ENCODE measurements around the gene ARPC4.

The ARPC4 gene

GRCh38 chr3:9757427-9757826 is 35.5 kb upstream of the ARPC4 start (continued):
- TF ChIP-seq, protein P1, sequence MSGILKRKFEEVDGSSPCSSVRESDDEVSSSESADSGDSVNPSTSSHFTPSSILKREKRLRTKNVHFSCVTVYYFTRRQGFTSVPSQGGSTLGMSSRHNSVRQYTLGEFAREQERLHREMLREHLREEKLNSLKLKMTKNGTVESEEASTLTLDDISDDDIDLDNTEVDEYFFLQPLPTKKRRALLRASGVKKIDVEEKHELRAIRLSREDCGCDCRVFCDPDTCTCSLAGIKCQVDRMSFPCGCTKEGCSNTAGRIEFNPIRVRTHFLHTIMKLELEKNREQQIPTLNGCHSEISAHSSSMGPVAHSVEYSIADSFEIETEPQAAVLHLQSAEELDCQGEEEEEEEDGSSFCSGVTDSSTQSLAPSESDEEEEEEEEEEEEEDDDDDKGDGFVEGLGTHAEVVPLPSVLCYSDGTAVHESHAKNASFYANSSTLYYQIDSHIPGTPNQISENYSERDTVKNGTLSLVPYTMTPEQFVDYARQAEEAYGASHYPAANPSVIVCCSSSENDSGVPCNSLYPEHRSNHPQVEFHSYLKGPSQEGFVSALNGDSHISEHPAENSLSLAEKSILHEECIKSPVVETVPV (CRISPR knock-in tag; IDR thresholded peaks at IDR 0.05), result no peak
- TF ChIP-seq ZFP3 (CRISPR knock-in tag; IDR thresholded peaks at IDR 0.05), result no peak
- no peak for TF ChIP-seq ZNF565 (CRISPR knock-in tag; conservative IDR thresholded peaks at IDR 0.05; ENCODE audit: low read depth)
- no peak for TF ChIP-seq OSR1 (CRISPR knock-in tag; IDR thresholded peaks at IDR 0.05)
- no peak for TF ChIP-seq ESRRG (CRISPR knock-in tag; IDR thresholded peaks at IDR 0.05)
- TF ChIP-seq TCF4 (CRISPR knock-in tag; IDR thresholded peaks at IDR 0.05; ENCODE audit: borderline replicate concordance), result no peak
- no peak for TF ChIP-seq ZNF8 (CRISPR knock-in tag; IDR thresholded peaks at IDR 0.05)
- TF ChIP-seq ISL1 (CRISPR knock-in tag; IDR thresholded peaks at IDR 0.05), result no peak
- TF ChIP-seq ZC3H10 (CRISPR knock-in tag; IDR thresholded peaks at IDR 0.05), result no peak
- TF ChIP-seq BACH2 (CRISPR knock-in tag; IDR thresholded peaks at IDR 0.05; ENCODE audit: borderline replicate concordance), result no peak
- no peak for TF ChIP-seq SNAI2 (CRISPR knock-in tag; IDR thresholded peaks at IDR 0.05)

- no peak for ATAC-seq
- no peak for TF ChIP-seq SNAI2 (CRISPR knock-in tag; IDR thresholded peaks at IDR 0.05)
- no peak for TF ChIP-seq TCF4 (CRISPR knock-in tag; IDR thresholded peaks at IDR 0.05; ENCODE audit: borderline replicate concordance)
- TF ChIP-seq ZNF8 (CRISPR knock-in tag; IDR thresholded peaks at IDR 0.05), result no peak
- TF ChIP-seq PPARA (CRISPR knock-in tag; IDR thresholded peaks at IDR 0.05; ENCODE audit: borderline replicate concordance), result no peak
- TF ChIP-seq OSR1 (CRISPR knock-in tag; IDR thresholded peaks at IDR 0.05), result no peak
- TF ChIP-seq ISL1 (CRISPR knock-in tag; IDR thresholded peaks at IDR 0.05), result no peak
- TF ChIP-seq POU6F1 (CRISPR knock-in tag; IDR thresholded peaks at IDR 0.05; ENCODE audit: borderline replicate concordance, low read depth), result no peak
- TF ChIP-seq ZC3H10 (CRISPR knock-in tag; IDR thresholded peaks at IDR 0.05), result no peak
- TF ChIP-seq, protein P1 (CRISPR knock-in tag; IDR thresholded peaks at IDR 0.05), result no peak
- TF ChIP-seq ZNF565 (CRISPR knock-in tag; conservative IDR thresholded peaks at IDR 0.05; ENCODE audit: low read depth), result no peak
Observed at GRCh38 chr3:9760779-9761505, 31.9 kb upstream of the ARPC4 start.

DNA sequence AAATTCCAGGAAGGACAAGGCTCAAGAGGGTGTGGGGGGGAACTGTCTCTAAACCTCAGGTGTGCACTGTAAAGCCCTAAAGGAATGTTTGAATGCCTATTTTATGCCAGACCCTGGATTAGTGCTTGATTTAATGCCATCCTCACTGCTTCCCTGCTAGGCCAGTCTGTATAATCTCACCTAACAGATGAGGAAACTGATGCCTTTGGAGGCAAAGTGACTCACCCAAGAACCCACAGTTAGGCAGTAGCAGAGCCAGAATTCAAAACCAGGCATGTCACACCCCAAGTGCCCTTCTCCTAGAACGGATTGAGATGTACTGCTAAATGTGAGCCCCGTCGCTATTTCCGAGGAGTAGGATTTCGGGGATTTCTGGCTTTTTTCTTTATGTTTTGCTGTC is 31.0 kb upstream of the ARPC4 start:
- ATAC-seq, result no peak; the same call in 2 of the 3 replicates
- TF ChIP-seq ARNTL (CRISPR knock-in tag; IDR thresholded peaks at IDR 0.05; ENCODE audit: borderline replicate concordance, low read depth), result no peak
- no peak for TF ChIP-seq TOX (CRISPR knock-in tag; IDR thresholded peaks at IDR 0.05; ENCODE audit: borderline replicate concordance)
- TF ChIP-seq POU6F1 (CRISPR knock-in tag; IDR thresholded peaks at IDR 0.05; ENCODE audit: borderline replicate concordance, low read depth), result no peak
- TF ChIP-seq ESRRG (CRISPR knock-in tag; IDR thresholded peaks at IDR 0.05), result no peak
- TF ChIP-seq, protein P2, sequence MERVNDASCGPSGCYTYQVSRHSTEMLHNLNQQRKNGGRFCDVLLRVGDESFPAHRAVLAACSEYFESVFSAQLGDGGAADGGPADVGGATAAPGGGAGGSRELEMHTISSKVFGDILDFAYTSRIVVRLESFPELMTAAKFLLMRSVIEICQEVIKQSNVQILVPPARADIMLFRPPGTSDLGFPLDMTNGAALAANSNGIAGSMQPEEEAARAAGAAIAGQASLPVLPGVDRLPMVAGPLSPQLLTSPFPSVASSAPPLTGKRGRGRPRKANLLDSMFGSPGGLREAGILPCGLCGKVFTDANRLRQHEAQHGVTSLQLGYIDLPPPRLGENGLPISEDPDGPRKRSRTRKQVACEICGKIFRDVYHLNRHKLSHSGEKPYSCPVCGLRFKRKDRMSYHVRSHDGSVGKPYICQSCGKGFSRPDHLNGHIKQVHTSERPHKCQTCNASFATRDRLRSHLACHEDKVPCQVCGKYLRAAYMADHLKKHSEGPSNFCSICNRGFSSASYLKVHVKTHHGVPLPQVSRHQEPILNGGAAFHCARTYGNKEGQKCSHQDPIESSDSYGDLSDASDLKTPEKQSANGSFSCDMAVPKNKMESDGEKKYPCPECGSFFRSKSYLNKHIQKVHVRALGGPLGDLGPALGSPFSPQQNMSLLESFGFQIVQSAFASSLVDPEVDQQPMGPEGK (CRISPR knock-in tag; IDR thresholded peaks at IDR 0.05; ENCODE audit: borderline replicate concordance), result no peak

DNA sequence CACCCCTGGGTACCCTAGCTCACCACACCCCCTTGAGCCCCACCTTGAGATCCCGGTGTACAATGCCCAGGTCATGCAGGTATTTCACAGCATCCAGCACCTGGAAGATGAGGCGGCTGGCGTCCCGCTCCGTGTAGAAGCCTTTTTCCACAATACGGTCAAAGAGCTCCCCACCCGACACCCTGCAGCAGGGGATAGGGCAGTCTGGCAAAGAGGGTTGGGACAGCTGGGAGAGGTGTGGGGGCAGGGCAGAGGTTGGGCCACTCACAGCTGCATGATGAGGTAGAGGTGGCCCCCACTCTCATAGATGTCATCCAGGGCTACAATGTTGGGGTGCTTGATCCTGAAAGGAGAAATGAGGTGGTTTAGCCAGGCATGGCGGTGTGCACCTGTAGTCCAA is 30.0 kb upstream of the ARPC4 start:
- TF ChIP-seq ZNF565 (CRISPR knock-in tag; conservative IDR thresholded peaks at IDR 0.05; ENCODE audit: low read depth) (no peak), ZNF70 (CRISPR knock-in tag; IDR thresholded peaks at IDR 0.05) (no peak), OSR1 (CRISPR knock-in tag; IDR thresholded peaks at IDR 0.05) (no peak), ESRRG (CRISPR knock-in tag; IDR thresholded peaks at IDR 0.05) (no peak), RARB (CRISPR knock-in tag; IDR thresholded peaks at IDR 0.05) (no peak), PPARA (CRISPR knock-in tag; IDR thresholded peaks at IDR 0.05; ENCODE audit: borderline replicate concordance) (no peak), BACH2 (CRISPR knock-in tag; IDR thresholded peaks at IDR 0.05; ENCODE audit: borderline replicate concordance) (no peak), TSHZ2 (CRISPR knock-in tag; IDR thresholded peaks at IDR 0.05) (no peak)
- TF ChIP-seq, protein P2 (CRISPR knock-in tag; IDR thresholded peaks at IDR 0.05; ENCODE audit: borderline replicate concordance), result no peak
- ATAC-seq, result no peak
